Neural progenitor cell (in vitro differentiated cells): ENCODE data around the gene HRK. TPM values are rescaled to one million over a fixed set of nuclear protein-coding genes. Genes with fewer than 3 reads are reported as not detected.

Experiments
- DNase-seq: peaks from one replicate; pipeline ENCODE4 v3.0.0-alpha.2; 2016; ENCODE audit warnings: low spot score
- H2AFZ ChIP-seq: fragments of 200-600 bp; sonication (generic); replicated peaks from 2 replicates; pipeline ENCODE4 v1.6.1; 2016; ENCODE audit warnings: antibody characterized with exemption
- H3F3A ChIP-seq: fragments of 200-600 bp; sonication (generic); 2 replicates; pipeline ENCODE4 v1.6.1; 2016; ENCODE audit warnings: antibody characterized with exemption, low read depth
- H3K27ac ChIP-seq: fragments of 200-600 bp; sonication (generic); 2 replicates; pipeline ENCODE4 v1.5.1; 2016; ENCODE audit warnings: mild to moderate bottlenecking
- H3K27me3 ChIP-seq: fragments of 200-600 bp; sonication (generic); 2 replicates; pipeline ENCODE4 v1.6.1; 2016; ENCODE audit warnings: mild to moderate bottlenecking, moderate library complexity
- H3K36me3 ChIP-seq: fragments of 200-600 bp; sonication (generic); 2 replicates; pipeline ENCODE4 v1.5.1; 2016
- H3K4me1 ChIP-seq: fragments of 200-600 bp; sonication (generic); 2 replicates; pipeline ENCODE4 v1.6.1; 2016; ENCODE audit warnings: mixed run types
- H3K4me2 ChIP-seq: fragments of 200-600 bp; sonication (generic); 2 replicates; pipeline ENCODE4 v1.6.1; 2016
- H3K4me3 ChIP-seq: fragments of 200-600 bp; sonication (generic); 2 replicates; pipeline ENCODE4 v1.5.1; 2016
- H3K79me2 ChIP-seq: fragments of 200-600 bp; sonication (generic); 2 replicates; pipeline ENCODE4 v1.6.1; 2016; ENCODE audit warnings: low read depth
- H3K9ac ChIP-seq: fragments of 200-600 bp; sonication (generic); 2 replicates; pipeline ENCODE4 v1.6.1; 2016
- H3K9me3 ChIP-seq: fragments of 200-600 bp; sonication (generic); 2 replicates; pipeline ENCODE4 v1.5.1; 2016; ENCODE audit warnings: low read depth
- H4K20me1 ChIP-seq: fragments of 200-600 bp; sonication (generic); 2 replicates; pipeline ENCODE4 v1.6.1; 2016; ENCODE audit warnings: low read depth
- H3K27ac Mint-ChIP-seq: 3 replicates; pipeline ENCODE4 v1.8.0; 2021; ENCODE audit warnings: mixed read lengths
- H3K27me3 Mint-ChIP-seq: 2 replicates; pipeline ENCODE4 v1.8.0; 2022; ENCODE audit warnings: low read depth, mild to moderate bottlenecking, inconsistent platforms, moderate library complexity, mixed read lengths; ENCODE audit not compliant: insufficient read depth
- H3K36me3 Mint-ChIP-seq: 3 replicates; pipeline ENCODE4 v1.8.0; 2021; ENCODE audit warnings: mixed read lengths
- H3K4me1 Mint-ChIP-seq: 3 replicates; pipeline ENCODE4 v1.8.0; 2021; ENCODE audit warnings: mixed read lengths
- H3K4me3 Mint-ChIP-seq: 3 replicates; pipeline ENCODE4 v1.8.0; 2021; ENCODE audit warnings: mild to moderate bottlenecking, moderate library complexity, mixed read lengths
- H3K9me3 Mint-ChIP-seq: 3 replicates; pipeline ENCODE4 v1.8.0; 2020; ENCODE audit warnings: mixed read lengths
- CTCF ChIP-seq: fragments of 200-600 bp; sonication (generic); IDR thresholded peaks from 2 replicates; pipeline ENCODE4 v1.5.1; 2017; ENCODE audit warnings: antibody characterized with exemption, mild to moderate bottlenecking
- EZH2 ChIP-seq: fragments of 200-600 bp; sonication (generic); IDR thresholded peaks from 2 replicates; pipeline ENCODE4 v1.6.1; 2017; ENCODE audit warnings: antibody characterized with exemption, mild to moderate bottlenecking, moderate library complexity
- EZH2phosphoT487 ChIP-seq: fragments of 200-600 bp; sonication (generic); IDR thresholded peaks from 2 replicates; pipeline ENCODE4 v1.6.1; 2017; ENCODE audit warnings: antibody characterized with exemption
- total RNA-seq: library from RNA; depleted of rRNA; stranded (reverse); fragments of >200 nt; gene quantifications from 2 replicates; pipeline ENCODE4 v1.2.3, GENCODE V29; 2015; ENCODE audit warnings: low replicate concordance

HRK gene
- total RNA-seq, 1 donor from 2014 or later = not detected

- Histone ChIP-seq H3K4me1 (peaks cover 20% of the 10 kb centered on the region), H3F3A (peaks cover 21% of the 10 kb centered on the region), H3K27ac (no peak overlapping the region), H3K27me3 (peaks cover 65% of the 10 kb centered on the region), H3K4me2 (no peak overlapping the region), H3K9me3 (no peaks in the 10 kb centered on the region), H3K9ac (no peak overlapping the region), H3K36me3 (no peaks in the 10 kb centered on the region), H3K4me3 (no peak overlapping the region), H2AFZ (no peak overlapping the region), H4K20me1 (peaks cover 20% of the 10 kb centered on the region), H3K79me2 (no peaks in the 10 kb centered on the region)
- Mint-ChIP-seq H3K36me3 (no peaks in the 10 kb centered on the region), H3K9me3 (no peaks in the 10 kb centered on the region), H3K27ac (no peak overlapping the region), H3K27me3 (peaks cover 47% of the 10 kb centered on the region), H3K4me1 (peaks cover 13% of the 10 kb centered on the region), H3K4me3 (no peak overlapping the region)
- no peak for DNase-seq
- TF ChIP-seq EZH2phosphoT487 (no peak), CTCF (no peak), EZH2 (no peak)
Measured at GRCh38 chr12:116884871-116885270, 3.6 kb upstream of the HRK start.

- H3K4me1 ChIP-seq = peaks cover 33% of the 10 kb centered on the region
- TF ChIP-seq EZH2 (no peak), CTCF (peak; percentile 43), EZH2phosphoT487 (no peak)
- peak overlapping the region; percentile 85 for H3K4me3 Mint-ChIP-seq
- H3K27me3 Mint-ChIP-seq = peaks cover 64% of the 10 kb centered on the region
- peaks cover 28% of the 10 kb centered on the region for H3F3A ChIP-seq
- DNase-seq = peak; percentile 49
- H3K4me2 ChIP-seq = peak overlapping the region; percentile 99
- H3K27ac Mint-ChIP-seq = no peak overlapping the region
- peaks cover 34% of the 10 kb centered on the region for H4K20me1 ChIP-seq
- no peaks in the 10 kb centered on the region for H3K9me3 ChIP-seq
- H3K9ac ChIP-seq = no peak overlapping the region
- no peaks in the 10 kb centered on the region for H3K9me3 Mint-ChIP-seq
- H3K36me3 Mint-ChIP-seq = no peaks in the 10 kb centered on the region
- H3K36me3 ChIP-seq = no peaks in the 10 kb centered on the region
- peaks cover 86% of the 10 kb centered on the region for H3K27me3 ChIP-seq
- no peak overlapping the region for H2AFZ ChIP-seq
- no peak overlapping the region for H3K4me3 ChIP-seq
- H3K79me2 ChIP-seq = no peaks in the 10 kb centered on the region
- no peak overlapping the region for H3K27ac ChIP-seq
- H3K4me1 Mint-ChIP-seq = peaks cover 24% of the 10 kb centered on the region
Measured at GRCh38 chr12:116882742-116883141, 1.5 kb upstream of the HRK start.

GRCh38 chr12:116881877-116882507, 751 bp upstream of the HRK start:
- H3K27me3 ChIP-seq = peaks cover 94% of the 10 kb centered on the region
- Mint-ChIP-seq H3K36me3 (no peaks in the 10 kb centered on the region), H3K4me3 (peak overlapping the region; percentile 85), H3K27ac (no peak overlapping the region), H3K27me3 (peaks cover 70% of the 10 kb centered on the region), H3K9me3 (no peaks in the 10 kb centered on the region), H3K4me1 (peaks cover 26% of the 10 kb centered on the region)
- H3K4me2 ChIP-seq = peak overlapping the region; percentile 99
- H3K36me3 ChIP-seq = no peaks in the 10 kb centered on the region
- peak; percentile 25 for DNase-seq
- no peaks in the 10 kb centered on the region for H3K9me3 ChIP-seq
- H3K4me1 ChIP-seq = peaks cover 33% of the 10 kb centered on the region
- peaks cover 34% of the 10 kb centered on the region for H4K20me1 ChIP-seq
- no peaks in the 10 kb centered on the region for H3K79me2 ChIP-seq
- peak overlapping the region; percentile 63 for H3K4me3 ChIP-seq
- peaks cover 35% of the 10 kb centered on the region for H3F3A ChIP-seq
- no peak overlapping the region for H3K27ac ChIP-seq
- H2AFZ ChIP-seq = no peak overlapping the region
- TF ChIP-seq EZH2phosphoT487 (peak; percentile 85), EZH2 (peak; percentile 93), CTCF (no peak)
- H3K9ac ChIP-seq = no peak overlapping the region
